Liver (tissue), 9 donors: ENCODE data around the gene CABP4. TPM values are rescaled to one million over a fixed set of nuclear protein-coding genes. Genes with fewer than 3 reads are reported as not detected.
A peak's percentile ranks its signal among the peaks of the same experiment; 100 is the strongest.

ENCODE experiments used
- DNase-seq: peaks from one replicate; pipeline ENCODE4 v3.0.0-alpha.2; 2017; ENCODE audit warnings: low spot score
- H3K27ac ChIP-seq, 2 donors: one replicate each; pipeline ENCODE4 v1.7.0; 2013; ENCODE audit warnings: inconsistent platforms in 2 of 2, low read length in 2 of 2, control low read depth in 1 of 2, low read depth in 1 of 2, mild to moderate bottlenecking in 1 of 2
- H3K27me3 ChIP-seq, 4 donors: one replicate each; pipeline versions ENCODE4 v1.6.1 to v1.7.0; 2013; ENCODE audit warnings: low read length in 3 of 4, inconsistent platforms in 1 of 4, mild to moderate bottlenecking in 1 of 4, moderate library complexity in 1 of 4; ENCODE audit not compliant: control insufficient read depth in 4 of 4, insufficient read depth in 4 of 4
- H3K36me3 ChIP-seq, 4 donors: one replicate each; pipeline versions ENCODE4 v1.6.1 to v1.7.0; 2013; ENCODE audit warnings: low read length in 3 of 4, mild to moderate bottlenecking in 3 of 4, low read depth in 1 of 4, moderate library complexity in 1 of 4; ENCODE audit not compliant: control insufficient read depth in 4 of 4, insufficient read depth in 3 of 4
- H3K4me1 ChIP-seq, 4 donors: one replicate each; pipeline versions ENCODE4 v1.6.1 to v1.7.0; 2013; ENCODE audit warnings: low read length in 3 of 4, mild to moderate bottlenecking in 3 of 4, moderate library complexity in 1 of 4; ENCODE audit not compliant: control insufficient read depth in 4 of 4, insufficient read depth in 4 of 4
- H3K4me3 ChIP-seq, 3 donors: one replicate each; pipeline versions ENCODE4 v1.6.1 to v1.7.0; 2013; ENCODE audit warnings: low read length in 3 of 3, control low read depth in 1 of 3, low read depth in 1 of 3, mild to moderate bottlenecking in 1 of 3
- H3K9ac ChIP-seq, 2 donors: one replicate each; pipeline ENCODE4 v1.7.0; 2013; ENCODE audit warnings: low read length in 2 of 2, mild to moderate bottlenecking in 2 of 2, moderate library complexity in 2 of 2, control low read depth in 1 of 2, low read depth in 1 of 2
- H3K9me3 ChIP-seq, 4 donors: one replicate each; pipeline versions ENCODE4 v1.6.1 to v1.7.0; 2013; ENCODE audit warnings: low read length in 3 of 4; ENCODE audit not compliant: control insufficient read depth in 4 of 4
- ATF3 ChIP-seq: IDR thresholded peaks from 2 replicates; pipeline ENCODE4 v1.6.1; 2016; ENCODE audit warnings: antibody characterized with exemption
- EGR1 ChIP-seq, 2 donors: IDR thresholded peaks; 2 replicates each; pipeline ENCODE4 v1.6.1; 2016 to 2018; ENCODE audit warnings: antibody characterized with exemption in 2 of 2, low read depth in 2 of 2
- FOXA1 ChIP-seq: IDR thresholded peaks from 2 replicates; pipeline ENCODE4 v1.6.1; 2016; ENCODE audit warnings: antibody characterized with exemption
- FOXA2 ChIP-seq: IDR thresholded peaks from 2 replicates; pipeline ENCODE4 v1.6.1; 2016; ENCODE audit warnings: antibody characterized with exemption
- GABPA ChIP-seq, 2 donors: IDR thresholded peaks in 1 of 2; conservative IDR thresholded peaks in 1 of 2; 2 replicates each; pipeline ENCODE4 v1.6.1; 2016; ENCODE audit warnings: antibody characterized with exemption in 2 of 2, mild to moderate bottlenecking in 1 of 2, moderate library complexity in 1 of 2
- HNF4A ChIP-seq, 2 donors: conservative IDR thresholded peaks; 2 replicates each; pipeline ENCODE4 v1.6.1; 2016; ENCODE audit warnings: antibody characterized with exemption in 2 of 2, mild to moderate bottlenecking in 2 of 2
- HNF4G ChIP-seq: IDR thresholded peaks from 2 replicates; pipeline ENCODE4 v1.6.1; 2016; ENCODE audit warnings: antibody characterized with exemption
- JUND ChIP-seq, 2 donors: IDR thresholded peaks; 2 replicates each; pipeline ENCODE4 v1.6.1; 2016; ENCODE audit warnings: antibody characterized with exemption in 2 of 2
- MAX ChIP-seq: IDR thresholded peaks from 2 replicates; pipeline ENCODE4 v1.6.1; 2016; ENCODE audit warnings: antibody characterized with exemption
- NR2F2 ChIP-seq: IDR thresholded peaks from 2 replicates; pipeline ENCODE4 v1.6.1; 2016; ENCODE audit warnings: antibody characterized with exemption
- RAD21 ChIP-seq, 2 donors: IDR thresholded peaks; 2 replicates each; pipeline ENCODE4 v1.6.1; 2016; ENCODE audit warnings: antibody characterized with exemption in 2 of 2, mild to moderate bottlenecking in 2 of 2
- RXRA ChIP-seq, 2 donors: IDR thresholded peaks; 2 replicates each; pipeline ENCODE4 v1.6.1; 2017 to 2018; ENCODE audit warnings: antibody characterized with exemption in 2 of 2, mild to moderate bottlenecking in 1 of 2
- SP1 ChIP-seq: IDR thresholded peaks from 2 replicates; pipeline ENCODE4 v1.6.1; 2018; ENCODE audit warnings: antibody characterized with exemption, mild to moderate bottlenecking
- TAF1 ChIP-seq: conservative IDR thresholded peaks from 2 replicates; pipeline ENCODE4 v1.6.1; 2016; ENCODE audit warnings: antibody characterized with exemption, mild to moderate bottlenecking
- YY1 ChIP-seq: IDR thresholded peaks from 2 replicates; pipeline ENCODE4 v1.6.1; 2016; ENCODE audit warnings: antibody characterized with exemption, mild to moderate bottlenecking
- WGBS: extraction: QIAGEN DNeasy Blood & Tissue Kit; methylation state at CpG from one replicate; pipeline ENCODE4 v1.1.7; 2013; 5-methylcytosine and 5-hydroxymethylcytosine counted together
- polyA plus RNA-seq, 2 donors: library from polyadenylated mRNA; stranded (reverse) in 1 of 2; unstranded in 1 of 2; fragments of 200-250 nt in 1 of 2; fragments of >200 nt in 1 of 2; fragmentation: Nextera tagmentation in 1 of 2; extraction: Ambion mirVana in 1 of 2; gene quantifications; one replicate each; pipeline versions ENCODE4 v1.2.1 to v1.2.3, GENCODE V29; 2013 to 2015
- total RNA-seq, 2 donors: library from RNA; depleted of rRNA; stranded (reverse); fragments of >200 nt; gene quantifications; one replicate each; pipeline ENCODE4 v1.2.3, GENCODE V29; 2014
- TF ChIP-seq, protein P1 (sequence below): fragments of 150-350 bp; IDR thresholded peaks from 2 replicates; pipeline ENCODE4 v1.5.1; 2017; ENCODE audit warnings: improper control_type of control experiment, low read depth, low read length; ENCODE audit not compliant: missing input control
- TF ChIP-seq, protein P2 (sequence below): IDR thresholded peaks from 2 replicates; pipeline ENCODE4 v1.6.1; 2016; ENCODE audit warnings: antibody characterized with exemption, mild to moderate bottlenecking
- TF ChIP-seq, protein P3 (sequence below): IDR thresholded peaks from 2 replicates; pipeline ENCODE4 v1.6.1; 2016; ENCODE audit warnings: antibody characterized with exemption
- donor health status: healthy.
- donor health status: healthy.
- donor health status: healthy.
- donor health status: healthy.
- donor health status: healthy.

CABP4 gene
- total and polyA plus RNA-seq, 4 donors: 0.85 to 2.9 (median 1.6) TPM

- no peaks in the 10 kb centered on the region for H3K36me3 ChIP-seq
- peaks cover 19 to 34% (median 26%) of the 10 kb centered on the region in 4 donors for H3K4me1 ChIP-seq
- H3K9me3 ChIP-seq: no peaks in the 10 kb centered on the region
- H3K4me3 ChIP-seq: peak overlapping the region; percentile 26 to 76 (median 58)
- peak; percentile 100 for DNase-seq
- H3K27ac ChIP-seq: peak overlapping the region; percentile 92 to 94
- WGBS: under 1% methylated on average over 97 of the region's 97 CpGs
- H3K9ac ChIP-seq: peak overlapping the region in 1 of 2 donors; percentile 39
- no peaks in the 10 kb centered on the region for H3K27me3 ChIP-seq
- TF ChIP-seq, protein P1, sequence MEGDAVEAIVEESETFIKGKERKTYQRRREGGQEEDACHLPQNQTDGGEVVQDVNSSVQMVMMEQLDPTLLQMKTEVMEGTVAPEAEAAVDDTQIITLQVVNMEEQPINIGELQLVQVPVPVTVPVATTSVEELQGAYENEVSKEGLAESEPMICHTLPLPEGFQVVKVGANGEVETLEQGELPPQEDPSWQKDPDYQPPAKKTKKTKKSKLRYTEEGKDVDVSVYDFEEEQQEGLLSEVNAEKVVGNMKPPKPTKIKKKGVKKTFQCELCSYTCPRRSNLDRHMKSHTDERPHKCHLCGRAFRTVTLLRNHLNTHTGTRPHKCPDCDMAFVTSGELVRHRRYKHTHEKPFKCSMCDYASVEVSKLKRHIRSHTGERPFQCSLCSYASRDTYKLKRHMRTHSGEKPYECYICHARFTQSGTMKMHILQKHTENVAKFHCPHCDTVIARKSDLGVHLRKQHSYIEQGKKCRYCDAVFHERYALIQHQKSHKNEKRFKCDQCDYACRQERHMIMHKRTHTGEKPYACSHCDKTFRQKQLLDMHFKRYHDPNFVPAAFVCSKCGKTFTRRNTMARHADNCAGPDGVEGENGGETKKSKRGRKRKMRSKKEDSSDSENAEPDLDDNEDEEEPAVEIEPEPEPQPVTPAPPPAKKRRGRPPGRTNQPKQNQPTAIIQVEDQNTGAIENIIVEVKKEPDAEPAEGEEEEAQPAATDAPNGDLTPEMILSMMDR: no peak
- TF ChIP-seq EGR1 (IDR thresholded peaks at IDR 0.05; ENCODE audit: low read depth in 2 of 2) (no peak), RAD21 (IDR thresholded peaks at IDR 0.05) (peak in 1 of 2 donors; percentile 3), SP1 (peak; percentile 46), FOXA1 (peak; percentile 26)
These were observed 34.3 kb upstream of the CABP4 start for GRCh38 chr11:67420646-67421429.

GRCh38 chr11:67421430-67422031 is 33.6 kb upstream of the CABP4 start:
- no peaks in the 10 kb centered on the region for H3K36me3 ChIP-seq
- peak overlapping the region in 1 of 3 donors; percentile 20 for H3K4me3 ChIP-seq
- no peak for DNase-seq
- H3K27ac ChIP-seq: peak overlapping the region in 1 of 2 donors; percentile 94
- TF ChIP-seq NR2F2 (no peak), HNF4G (no peak), HNF4A (conservative IDR thresholded peaks at IDR 0.05) (no peak), TAF1 (no peak), RAD21 (IDR thresholded peaks at IDR 0.05) (no peak), MAX (no peak), JUND (IDR thresholded peaks at IDR 0.05) (no peak), EGR1 (IDR thresholded peaks at IDR 0.05; ENCODE audit: low read depth in 2 of 2) (no peak), ATF3 (no peak), SP1 (no peak), FOXA1 (no peak), FOXA2 (no peak), YY1 (no peak), RXRA (IDR thresholded peaks at IDR 0.05) (no peak), GABPA (IDR thresholded peaks at IDR 0.05 in 1 of 2, conservative IDR thresholded peaks at IDR 0.05 in 1 of 2) (no peak)
- TF ChIP-seq, protein P1: no peak
- TF ChIP-seq, protein P2, sequence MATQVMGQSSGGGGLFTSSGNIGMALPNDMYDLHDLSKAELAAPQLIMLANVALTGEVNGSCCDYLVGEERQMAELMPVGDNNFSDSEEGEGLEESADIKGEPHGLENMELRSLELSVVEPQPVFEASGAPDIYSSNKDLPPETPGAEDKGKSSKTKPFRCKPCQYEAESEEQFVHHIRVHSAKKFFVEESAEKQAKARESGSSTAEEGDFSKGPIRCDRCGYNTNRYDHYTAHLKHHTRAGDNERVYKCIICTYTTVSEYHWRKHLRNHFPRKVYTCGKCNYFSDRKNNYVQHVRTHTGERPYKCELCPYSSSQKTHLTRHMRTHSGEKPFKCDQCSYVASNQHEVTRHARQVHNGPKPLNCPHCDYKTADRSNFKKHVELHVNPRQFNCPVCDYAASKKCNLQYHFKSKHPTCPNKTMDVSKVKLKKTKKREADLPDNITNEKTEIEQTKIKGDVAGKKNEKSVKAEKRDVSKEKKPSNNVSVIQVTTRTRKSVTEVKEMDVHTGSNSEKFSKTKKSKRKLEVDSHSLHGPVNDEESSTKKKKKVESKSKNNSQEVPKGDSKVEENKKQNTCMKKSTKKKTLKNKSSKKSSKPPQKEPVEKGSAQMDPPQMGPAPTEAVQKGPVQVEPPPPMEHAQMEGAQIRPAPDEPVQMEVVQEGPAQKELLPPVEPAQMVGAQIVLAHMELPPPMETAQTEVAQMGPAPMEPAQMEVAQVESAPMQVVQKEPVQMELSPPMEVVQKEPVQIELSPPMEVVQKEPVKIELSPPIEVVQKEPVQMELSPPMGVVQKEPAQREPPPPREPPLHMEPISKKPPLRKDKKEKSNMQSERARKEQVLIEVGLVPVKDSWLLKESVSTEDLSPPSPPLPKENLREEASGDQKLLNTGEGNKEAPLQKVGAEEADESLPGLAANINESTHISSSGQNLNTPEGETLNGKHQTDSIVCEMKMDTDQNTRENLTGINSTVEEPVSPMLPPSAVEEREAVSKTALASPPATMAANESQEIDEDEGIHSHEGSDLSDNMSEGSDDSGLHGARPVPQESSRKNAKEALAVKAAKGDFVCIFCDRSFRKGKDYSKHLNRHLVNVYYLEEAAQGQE: no peak
- TF ChIP-seq, protein P3, sequence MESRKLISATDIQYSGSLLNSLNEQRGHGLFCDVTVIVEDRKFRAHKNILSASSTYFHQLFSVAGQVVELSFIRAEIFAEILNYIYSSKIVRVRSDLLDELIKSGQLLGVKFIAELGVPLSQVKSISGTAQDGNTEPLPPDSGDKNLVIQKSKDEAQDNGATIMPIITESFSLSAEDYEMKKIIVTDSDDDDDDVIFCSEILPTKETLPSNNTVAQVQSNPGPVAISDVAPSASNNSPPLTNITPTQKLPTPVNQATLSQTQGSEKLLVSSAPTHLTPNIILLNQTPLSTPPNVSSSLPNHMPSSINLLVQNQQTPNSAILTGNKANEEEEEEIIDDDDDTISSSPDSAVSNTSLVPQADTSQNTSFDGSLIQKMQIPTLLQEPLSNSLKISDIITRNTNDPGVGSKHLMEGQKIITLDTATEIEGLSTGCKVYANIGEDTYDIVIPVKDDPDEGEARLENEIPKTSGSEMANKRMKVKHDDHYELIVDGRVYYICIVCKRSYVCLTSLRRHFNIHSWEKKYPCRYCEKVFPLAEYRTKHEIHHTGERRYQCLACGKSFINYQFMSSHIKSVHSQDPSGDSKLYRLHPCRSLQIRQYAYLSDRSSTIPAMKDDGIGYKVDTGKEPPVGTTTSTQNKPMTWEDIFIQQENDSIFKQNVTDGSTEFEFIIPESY: no peak
- H3K4me1 ChIP-seq: peaks cover 19 to 34% (median 25%) of the 10 kb centered on the region in 4 donors
- H3K9ac ChIP-seq: no peak overlapping the region
- no peaks in the 10 kb centered on the region for H3K27me3 ChIP-seq
- WGBS: 71% methylated on average over 22 of the region's 22 CpGs
- H3K9me3 ChIP-seq: no peaks in the 10 kb centered on the region
